HepG2 (cell line): ENCODE data around the gene MSI2. TPM values are rescaled to one million over a fixed set of nuclear protein-coding genes. Genes with fewer than 3 reads are reported as not detected.

Experiments used
- ATAC-seq: fragments of 200-7000 bp; cut with Tn5 transposase; 3 replicates; pipeline ENCODE4 v1.9.1; 2020; ENCODE audit warnings: mild to moderate bottlenecking, moderate library complexity
- BruUV-seq: library from RNA; stranded (reverse); fragments of 400-500 nt; replicated peaks from 2 replicates; lab custom pipeline; 2021; lab: Mats Ljungman, UMichigan
- CTCF ChIA-PET: fragments of 300-600 bp; formaldehyde crosslinking; extraction: SDS; loops from one replicate; lab custom pipeline; 2021; ENCODE audit warnings: low total read pairs, inconsistent platforms, low intra/inter-chr PET ratio; lab: Yijun Ruan, JAX
- POLR2A ChIA-PET: fragments of 350-600 bp; sonication (Branson Sonifier 250); formaldehyde crosslinking; loops from one replicate; lab custom pipeline; 2020; ENCODE audit warnings: antibody characterized with exemption, inconsistent platforms; lab: Yijun Ruan, JAX
- DNase-seq: peaks from one replicate; pipeline ENCODE4 v3.0.0-alpha.2; 2015; ENCODE audit warnings: low spot score
- FAIRE-seq: peaks from 3 replicates; lab custom pipeline; 2011; peaks lifted over from hg19 to GRCh38; lab: Jason Lieb, UNC
- H2AFZ ChIP-seq: one replicate; pipeline ENCODE4 v1.6.1; 2011; ENCODE audit warnings: low read length, inconsistent platforms
- H3K27ac ChIP-seq: fragments of 300-600 bp; 3 replicates; pipeline ENCODE4 v1.8.0; 2011; ENCODE audit warnings: mixed run types, mild to moderate bottlenecking, mixed read lengths, low read length, inconsistent platforms; ENCODE audit not compliant: insufficient read depth; ENCODE audit errors: extremely low read length
- H3K27me3 ChIP-seq, 2 experiments: fragments of 200-600 bp in 1 of 2; 2 replicates in 1 of 2; 3 replicates in 1 of 2; pipeline versions ENCODE4 v1.6.0 to v1.8.0; 2011; ENCODE audit warnings: low read length in 2 of 2, mild to moderate bottlenecking in 2 of 2, moderate library complexity in 2 of 2, inconsistent platforms in 1 of 2; ENCODE audit not compliant: insufficient read depth in 2 of 2, control insufficient read depth in 1 of 2
- H3K36me3 ChIP-seq, 2 experiments: fragments of 200-600 bp in 1 of 2; replicated peaks in 1 of 2; 2 replicates in 1 of 2; 3 replicates in 1 of 2; pipeline versions ENCODE4 v1.5.1 to v1.8.0; 2011; ENCODE audit warnings: low read length in 2 of 2, inconsistent platforms in 1 of 2; ENCODE audit not compliant: insufficient read depth in 2 of 2, control insufficient read depth in 1 of 2
- H3K4me1 ChIP-seq: 2 replicates; pipeline ENCODE4 v1.5.1; 2012; ENCODE audit warnings: low read length, inconsistent platforms; ENCODE audit not compliant: insufficient read depth
- H3K4me2 ChIP-seq: 2 replicates; pipeline ENCODE4 v1.6.0; 2011; ENCODE audit warnings: low read depth, low read length, inconsistent platforms
- H3K4me3 ChIP-seq, 3 experiments: fragments of 200-600 bp in 1 of 3; sonication (generic), shearing (Covaris generic) in 1 of 3; replicated peaks in 1 of 3; 2 replicates each; pipeline ENCODE4 v1.5.1; 2011 to 2016; ENCODE audit warnings: low read length in 3 of 3, inconsistent platforms in 2 of 3, low read depth in 2 of 3, mild to moderate bottlenecking in 2 of 3, control low read depth in 1 of 3, mixed read lengths in 1 of 3; ENCODE audit not compliant: insufficient read depth in 1 of 3
- H3K79me2 ChIP-seq: one replicate; pipeline ENCODE4 v1.6.1; 2011; ENCODE audit warnings: low read length, inconsistent platforms; ENCODE audit not compliant: insufficient read depth
- H3K9ac ChIP-seq: 2 replicates; pipeline ENCODE4 v1.6.0; 2011; ENCODE audit warnings: mild to moderate bottlenecking, low read depth, low read length, inconsistent platforms; ENCODE audit not compliant: insufficient read depth
- H3K9me3 ChIP-seq: 2 replicates; pipeline ENCODE4 v1.5.1; 2012; ENCODE audit warnings: mild to moderate bottlenecking, low read length
- H4K20me1 ChIP-seq: 2 replicates; pipeline ENCODE4 v1.6.0; 2011; ENCODE audit warnings: inconsistent platforms, mild to moderate bottlenecking, low read length, moderate library complexity; ENCODE audit not compliant: insufficient read depth
- AHDC1 ChIP-seq: sonication (generic); formaldehyde crosslinking; IDR thresholded peaks from 2 replicates; pipeline ENCODE4 v1.5.1; 2020; ENCODE audit warnings: mild to moderate bottlenecking, missing genetic modification reagents, borderline replicate concordance
- NCOR1 ChIP-seq: fragments of 200-600 bp; sonication (generic); IDR thresholded peaks from 2 replicates; pipeline ENCODE4 v1.7.0; 2017; ENCODE audit warnings: antibody characterized with exemption, low read length, borderline replicate concordance
- NFYC ChIP-seq: IDR thresholded peaks from 2 replicates; pipeline ENCODE4 v1.6.1; 2016; ENCODE audit warnings: missing genetic modification reagents, missing compliant biosample characterization
- SNAI1 ChIP-seq: sonication (generic); formaldehyde crosslinking; IDR thresholded peaks from 2 replicates; pipeline ENCODE4 v1.5.0; 2020; ENCODE audit warnings: mild to moderate bottlenecking, missing genetic modification reagents, borderline replicate concordance
- SPEN ChIP-seq: sonication (generic); formaldehyde crosslinking; IDR thresholded peaks from 2 replicates; pipeline ENCODE4 v1.5.1; 2020; ENCODE audit warnings: low read depth, mild to moderate bottlenecking, missing genetic modification reagents
- STAT6 ChIP-seq: sonication (generic); formaldehyde crosslinking; IDR thresholded peaks from 2 replicates; pipeline ENCODE4 v1.4.0; 2020; ENCODE audit warnings: missing genetic modification reagents, mild to moderate bottlenecking, borderline replicate concordance
- XBP1 ChIP-seq: sonication (generic); formaldehyde crosslinking; IDR thresholded peaks from 2 replicates; pipeline ENCODE4 v1.5.0; 2020; ENCODE audit warnings: missing genetic modification reagents
- ZBTB33 ChIP-seq: sonication (generic); formaldehyde crosslinking; IDR thresholded peaks from 2 replicates; pipeline ENCODE4 v1.4.0; 2020; ENCODE audit warnings: missing genetic modification reagents
- ZNF7 ChIP-seq: IDR thresholded peaks from 2 replicates; pipeline ENCODE4 v1.6.1; 2016; ENCODE audit warnings: missing biosample characterization, missing genetic modification reagents
- ZNF746 ChIP-seq: sonication (generic); formaldehyde crosslinking; IDR thresholded peaks from 2 replicates; pipeline ENCODE4 v1.8.0; 2022; ENCODE audit warnings: mild to moderate bottlenecking, missing genetic modification reagents
- ZSCAN29 ChIP-seq: sonication (generic); formaldehyde crosslinking; conservative IDR thresholded peaks from 2 replicates; pipeline ENCODE4 v1.4.0; 2020; ENCODE audit warnings: mild to moderate bottlenecking, missing genetic modification reagents
- WGBS: methylation state at CpG from one replicate; pipeline ENCODE4 v1.1.6; 2017; ENCODE audit warnings: low lambda C conversion rate; 5-methylcytosine and 5-hydroxymethylcytosine counted together
- in situ Hi-C: cut with HindIII; loops from 2 replicates; pipeline ENCODE4 v1.10.0; 2017; ENCODE audit warnings: low pct_unique_long_range_greater_than_20kb; ENCODE audit not compliant: extremely low pct_ligation_motif_present
- intact Hi-C: fragments of 100-400 bp; cut with micrococcal nuclease; formaldehyde crosslinking; loops from one replicate; pipeline ENCODE4 v1.10.0; 2022; ENCODE audit not compliant: unreplicated experiment
- polyA plus RNA-seq, 8 experiments: library from polyadenylated mRNA; depleted of rRNA in 3 of 8; stranded (reverse) in 7 of 8; unstranded in 1 of 8; fragments of >200 nt; fragmentation: Illumina TruSeq in 4 of 8; extraction: Trizol in 4 of 8; gene quantifications; 2 replicates each; pipeline versions ENCODE4 v1.2.1 to v1.2.3, GENCODE V29; 2011 to 2016; ENCODE audit warnings: low read depth in 4 of 8, missing spikeins in 1 of 8, mixed read lengths in 1 of 8; ENCODE audit not compliant: insufficient read depth in 1 of 8
- total RNA-seq, 5 experiments: library from RNA; depleted of rRNA; stranded (reverse); fragments of >200 nt; fragmentation: Illumina TruSeq; extraction: Trizol; gene quantifications; 2 replicates each; pipeline ENCODE4 v1.2.3, GENCODE V29; 2016; ENCODE audit warnings: low read depth in 1 of 5

Gene MSI2
- total and polyA plus RNA-seq, 2 of the 13 experiments (the other 11 are each of a cell fraction or from before 2014, with no cell fraction given) = 77.5 to 78.4 TPM

GRCh38 chr17:57440522-57441269 lies 184.4 kb downstream of the MSI2 start:
- no peaks in the 10 kb centered on the region for H3K27me3 ChIP-seq
- ChIA-PET CTCF (interaction anchor here (0.9 to 3.2 kb wide), 3 partner anchors 33 to 201 kb away, joined by 4 to 39 read pairs (median 4); no protein-coding TSS in a partner anchor), POLR2A (interaction anchor here (1.0 to 2.6 kb wide), 7 partner anchors 19 to 183 kb away, joined by 3 to 24 read pairs (median 4); no protein-coding TSS in a partner anchor)
- intact Hi-C loops = loop anchor here (1.0 to 5.0 kb wide), 5 partner anchors 34 to 309 kb away; no protein-coding TSS in a partner anchor
- ATAC-seq (peak; percentile 84), DNase-seq (peak; percentile 91), FAIRE-seq (no peak)
- peaks cover 14% of the 10 kb centered on the region for H3K79me2 ChIP-seq
- H3K4me3 ChIP-seq = peak overlapping the region in 2 of 3 experiments; percentile 17 to 54; a peak in 3 of 6 replicates
- H3K36me3 ChIP-seq = peaks cover 2 to 4% of the 10 kb centered on the region in 2 experiments; a peak in 1 of 5 replicates
- WGBS = 15% methylated on average over 15 of the region's 15 CpGs
- no peak overlapping the region for H2AFZ ChIP-seq
- peak overlapping the region; percentile 43 for H3K9ac ChIP-seq
- H4K20me1 ChIP-seq = no peaks in the 10 kb centered on the region
- peak overlapping the region; percentile 76 for H3K4me2 ChIP-seq
- in situ Hi-C loops = no loop called here
- no TSS peak for BruUV-seq
- H3K4me1 ChIP-seq = peaks cover 84% of the 10 kb centered on the region
- no peaks in the 10 kb centered on the region for H3K9me3 ChIP-seq
- H3K27ac ChIP-seq = peak overlapping the region; percentile 64
- TF ChIP-seq NFYC (CRISPR knock-in tag) (no peak), SPEN (CRISPR knock-in tag) (peak; percentile 47; the same call in 1 of the 2 replicates), STAT6 (CRISPR knock-in tag) (no peak), NCOR1 (no peak; the same call in 1 of the 2 replicates), XBP1 (CRISPR knock-in tag) (no peak), ZNF7 (CRISPR knock-in tag) (no peak), ZSCAN29 (CRISPR knock-in tag) (no peak), ZNF746 (CRISPR knock-in tag) (no peak), ZBTB33 (peak; percentile 85), SNAI1 (CRISPR knock-in tag) (no peak), AHDC1 (CRISPR knock-in tag) (no peak)
